Ramos (cell line): ENCODE data around the gene PXT1.
"Not testable (repeated sequence)": the region's sequence is repeated elsewhere in the genome, so short reads cannot be mapped to it uniquely, and the experiment has no call there.

Source experiments
- in situ Hi-C: fragments of 300-500 bp; cut with MboI; formaldehyde crosslinking; loops from one replicate; pipeline ENCODE4 v1.14.3; 2022; ENCODE audit warnings: low sequenced_read_pairs; ENCODE audit not compliant: unreplicated experiment

The PXT1 gene

DNA sequence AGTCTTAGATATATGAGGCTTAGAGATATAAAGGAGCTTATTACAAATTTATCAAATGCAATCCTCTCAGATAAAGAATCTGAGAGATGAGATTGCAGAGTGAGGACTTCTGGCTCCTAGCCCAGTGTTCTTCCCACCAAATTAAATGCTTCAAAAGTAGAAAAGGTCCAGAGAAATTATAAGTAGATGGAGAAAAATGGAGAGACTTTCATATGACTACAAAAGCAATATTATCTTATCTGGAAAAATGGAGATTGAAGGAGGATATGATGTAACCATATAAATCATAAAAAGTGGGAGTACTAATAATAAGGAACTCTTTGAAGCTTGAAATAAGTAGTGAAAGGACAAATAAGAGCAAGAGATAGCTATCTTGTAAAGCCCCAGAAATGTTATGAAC is 3.0 kb upstream of the PXT1 start:
- in situ Hi-C loops, result no loop called here

DNA sequence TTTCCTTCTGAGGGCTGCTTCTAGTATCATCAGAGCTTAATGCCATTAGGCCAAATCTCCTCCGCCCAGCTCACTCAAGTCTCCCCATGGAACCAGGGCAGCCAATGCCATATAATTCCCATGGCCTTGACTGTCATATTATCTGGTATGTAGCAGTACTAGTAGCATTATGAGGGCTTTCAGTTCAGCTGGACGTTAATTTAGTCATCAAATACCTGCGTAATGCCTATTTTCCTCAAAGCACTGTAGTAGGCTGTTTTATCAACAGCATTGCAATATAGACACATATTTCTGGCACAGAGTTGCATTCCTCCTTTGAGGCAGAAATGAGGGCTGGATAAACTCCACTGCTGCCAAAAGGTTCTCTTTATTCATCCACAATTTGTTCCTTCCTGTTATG is 1.8 kb upstream of the PXT1 start:
- in situ Hi-C loops, result no loop called here

DNA sequence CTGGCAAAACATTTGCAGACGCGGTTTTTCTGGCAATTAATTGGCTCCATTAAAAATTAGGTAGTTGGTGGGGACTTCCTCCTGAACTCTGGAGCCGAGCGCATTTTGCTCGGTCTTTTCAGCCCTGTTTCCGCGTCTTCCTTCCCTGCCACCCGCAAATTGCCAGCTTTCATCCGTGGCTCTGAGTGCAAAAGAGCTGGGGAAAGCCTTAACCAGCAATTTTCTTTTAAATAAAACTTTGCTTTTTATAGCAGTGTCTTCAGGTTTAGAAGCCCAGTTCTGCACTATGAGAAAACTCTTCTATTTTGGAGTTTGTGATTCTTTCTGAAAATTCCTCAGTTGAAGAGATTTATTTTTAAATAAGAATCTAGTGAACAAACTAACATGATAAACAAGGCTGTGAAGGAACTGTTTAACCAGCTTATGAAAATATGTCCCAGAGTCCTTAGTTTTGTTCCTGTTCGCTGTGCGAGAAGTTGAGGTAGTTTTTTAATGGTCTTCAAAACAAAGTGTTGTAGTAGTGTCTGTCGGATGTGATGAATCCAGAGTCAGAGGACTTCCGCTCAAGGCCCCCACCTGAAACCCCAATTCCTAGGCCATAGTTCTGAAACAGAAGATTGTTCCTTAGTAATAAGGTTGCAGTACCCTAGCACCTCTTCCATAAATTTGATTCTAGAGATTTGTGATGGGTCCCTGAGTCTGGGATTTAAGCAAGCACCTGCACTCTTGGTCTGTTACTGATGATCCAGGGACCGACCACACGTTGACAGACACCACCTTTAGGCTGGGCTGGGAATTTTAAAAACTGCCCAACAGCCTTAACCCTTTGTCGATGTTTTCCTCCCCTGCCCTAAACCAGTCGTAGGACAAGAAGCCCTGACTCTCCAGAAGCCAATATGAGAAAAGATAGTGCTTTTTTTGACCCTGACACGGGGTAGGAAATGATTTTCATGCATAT is 1.1 kb upstream of the PXT1 start:
- in situ Hi-C loops, result no loop called here

DNA sequence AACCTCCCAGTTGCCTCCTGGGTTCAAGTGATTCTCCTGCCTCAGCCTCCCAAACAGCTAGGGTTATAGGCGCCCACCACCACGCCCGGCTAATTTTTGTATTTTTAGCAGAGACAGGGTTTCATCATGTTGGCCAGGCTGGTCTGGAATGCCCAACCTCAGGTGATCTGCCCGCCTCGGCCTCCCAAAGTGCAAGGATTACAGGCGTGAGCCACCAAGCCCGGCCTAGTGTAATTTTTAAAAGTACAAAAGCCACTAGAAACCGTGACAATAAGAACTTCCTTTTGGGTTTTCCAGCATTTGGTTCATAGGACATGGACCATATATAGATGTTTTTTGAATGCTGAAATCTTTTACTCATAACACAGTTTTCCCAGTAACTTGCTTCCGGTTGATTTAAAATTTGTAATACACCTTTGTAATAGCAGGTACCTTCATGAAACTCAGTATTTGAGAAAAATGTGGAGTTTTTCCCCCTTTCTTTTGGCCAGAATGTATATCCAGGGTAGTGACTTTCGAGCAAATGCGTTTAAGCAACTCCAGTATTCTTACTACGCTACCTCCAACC is 467 bp downstream of the PXT1 start:
- in situ Hi-C loops, result no loop called here

DNA sequence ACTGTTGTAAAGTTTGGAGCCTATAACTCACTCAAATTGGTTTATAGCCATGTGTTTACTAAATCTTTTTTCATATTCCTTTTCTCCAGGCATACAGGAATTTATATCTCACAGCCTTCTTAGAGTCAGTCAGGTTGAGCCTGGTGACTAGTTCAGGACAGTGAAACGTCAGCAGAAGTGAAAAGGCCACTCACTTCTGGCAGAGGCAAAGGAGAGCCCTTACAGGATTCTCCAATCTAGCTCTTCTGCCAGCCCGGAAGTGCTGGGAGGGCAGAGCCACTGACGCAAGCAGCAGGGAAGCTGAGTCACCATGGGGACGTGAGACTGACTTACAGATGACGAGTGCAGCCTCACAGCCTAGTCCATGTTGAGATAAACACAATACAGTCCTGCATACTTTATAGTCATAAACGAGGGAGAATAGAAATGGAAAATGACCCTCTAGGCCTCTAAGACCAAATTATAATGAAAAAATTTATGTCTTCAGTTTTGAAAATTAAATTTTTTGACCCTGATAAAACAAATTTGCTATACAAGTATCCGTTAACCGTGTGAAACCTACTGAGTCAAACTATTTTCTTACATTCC is 1.3 kb downstream of the PXT1 start:
- in situ Hi-C loops, result no loop called here

DNA sequence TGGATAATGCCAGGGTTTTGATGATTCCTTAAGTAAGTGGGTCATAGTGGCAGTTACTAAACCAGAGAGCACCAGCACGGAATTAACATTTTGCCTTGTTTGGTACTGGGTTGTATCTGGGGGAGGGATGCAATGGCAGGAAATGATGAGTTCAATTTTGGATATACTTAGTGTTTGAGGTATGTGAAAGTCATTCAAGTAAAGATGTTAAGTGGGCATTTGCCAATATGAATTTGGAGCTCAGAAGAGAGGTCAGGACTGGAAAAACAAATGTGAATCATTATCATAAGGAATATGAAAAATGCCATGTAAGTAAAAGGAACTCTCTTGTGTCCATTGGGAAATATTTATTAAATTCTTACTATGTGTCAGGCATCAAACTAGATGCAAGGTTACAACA is 6.2 kb downstream of the PXT1 start:
- in situ Hi-C loops, result no loop called here

DNA sequence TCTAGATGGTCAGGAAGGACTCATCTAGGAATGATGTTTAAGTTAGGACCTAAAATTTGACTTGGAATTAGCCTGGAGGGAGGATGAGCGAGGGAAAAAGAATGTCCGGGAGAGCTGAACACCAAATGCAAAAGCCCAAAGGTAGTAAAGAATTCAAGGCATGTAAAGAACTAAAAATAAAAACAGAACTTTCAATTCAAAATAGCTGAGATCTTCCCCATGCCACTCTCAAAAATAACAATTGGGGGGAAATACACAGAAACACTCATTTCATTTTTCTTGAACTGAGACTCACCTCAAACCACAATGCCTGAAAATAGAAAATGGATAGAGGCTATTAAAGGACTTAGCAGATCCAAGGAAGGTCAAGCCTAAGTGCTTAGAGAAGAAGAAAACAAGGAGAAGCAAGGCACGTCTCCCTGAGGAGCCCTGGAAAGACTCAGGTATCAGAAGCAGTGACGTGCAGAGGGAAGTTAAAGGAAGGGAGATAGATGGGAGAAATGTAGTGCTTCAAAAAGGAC is 10.4 kb downstream of the PXT1 start:
- in situ Hi-C loops, result no loop called here

DNA sequence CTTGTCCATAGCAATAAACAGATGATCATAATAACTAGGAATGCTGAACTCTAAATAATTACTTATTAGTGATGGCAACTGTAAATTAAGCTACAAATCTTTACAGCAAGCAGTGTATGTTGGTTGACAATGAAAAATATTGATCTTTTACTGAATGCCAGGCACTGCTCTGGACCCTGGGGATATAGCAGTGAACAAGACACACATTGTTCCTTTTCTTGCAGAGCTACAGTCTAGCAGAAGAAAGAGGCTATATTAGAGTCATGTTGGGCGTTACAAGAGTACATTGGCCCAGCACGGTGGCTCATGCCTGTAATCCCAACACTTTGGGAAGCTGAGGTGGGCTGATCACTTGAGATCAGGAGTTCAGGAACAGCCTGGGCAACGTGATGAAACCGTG is 11.5 kb downstream of the PXT1 start:
- in situ Hi-C loops, result no loop called here

DNA sequence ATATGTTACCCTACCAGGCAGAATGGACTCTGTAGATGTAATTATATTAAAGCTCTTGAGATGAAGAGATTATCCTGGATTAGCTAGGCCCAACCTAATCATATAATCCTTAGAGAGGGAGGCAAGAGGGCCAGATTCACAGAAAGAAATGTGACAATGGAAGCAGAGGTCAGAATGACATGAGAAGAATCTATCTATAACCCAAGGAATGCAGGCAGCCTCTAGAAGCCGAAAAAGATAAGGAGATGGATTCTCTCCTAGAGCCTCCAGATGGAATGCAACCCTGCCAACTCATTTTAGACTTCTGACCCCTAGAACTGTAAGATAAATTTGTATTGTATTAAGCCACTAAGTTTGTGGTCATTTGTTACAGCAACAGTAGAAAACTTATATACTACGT is 12.3 kb downstream of the PXT1 start:
- in situ Hi-C loops, result no loop called here

DNA sequence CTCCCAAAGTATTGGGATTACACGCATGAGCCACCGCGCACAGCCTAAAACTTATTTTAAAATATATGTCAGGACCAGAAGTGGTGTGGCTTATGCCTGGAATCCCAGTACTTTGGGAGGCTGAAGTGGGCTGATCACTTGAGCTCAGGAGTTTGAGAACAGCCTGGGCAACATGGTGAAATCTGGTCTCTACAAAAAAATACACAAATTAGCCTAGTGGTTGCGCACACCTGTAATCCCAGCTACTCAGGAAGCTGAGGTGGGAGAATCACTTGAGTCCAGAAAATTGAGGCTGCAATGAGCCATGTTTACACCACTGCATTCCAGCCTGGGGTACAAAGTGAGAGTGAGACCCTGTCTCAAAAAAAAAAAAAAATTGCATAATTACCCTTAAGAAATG is 13.7 kb downstream of the PXT1 start:
- in situ Hi-C loops, result no loop called here

DNA sequence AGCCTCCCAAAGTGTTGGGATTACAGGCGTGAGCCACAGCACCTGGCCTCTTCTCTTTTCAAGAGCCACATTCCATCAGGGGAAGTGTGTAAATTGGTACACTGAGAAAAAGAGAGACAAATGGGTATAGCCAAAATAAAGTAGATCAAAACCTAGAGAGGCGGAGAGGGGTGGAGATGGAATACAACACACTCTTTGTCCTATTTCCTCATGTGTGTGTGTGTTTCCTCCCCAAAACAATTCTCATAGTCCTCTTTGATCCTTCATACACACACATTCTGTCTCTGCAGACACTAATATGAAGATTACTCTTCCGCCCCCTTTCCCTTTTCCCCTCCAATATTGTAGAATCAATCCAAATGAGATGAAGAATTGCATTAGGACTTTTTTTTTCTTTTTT is 16.0 kb downstream of the PXT1 start:
- in situ Hi-C loops, result no loop called here

DNA sequence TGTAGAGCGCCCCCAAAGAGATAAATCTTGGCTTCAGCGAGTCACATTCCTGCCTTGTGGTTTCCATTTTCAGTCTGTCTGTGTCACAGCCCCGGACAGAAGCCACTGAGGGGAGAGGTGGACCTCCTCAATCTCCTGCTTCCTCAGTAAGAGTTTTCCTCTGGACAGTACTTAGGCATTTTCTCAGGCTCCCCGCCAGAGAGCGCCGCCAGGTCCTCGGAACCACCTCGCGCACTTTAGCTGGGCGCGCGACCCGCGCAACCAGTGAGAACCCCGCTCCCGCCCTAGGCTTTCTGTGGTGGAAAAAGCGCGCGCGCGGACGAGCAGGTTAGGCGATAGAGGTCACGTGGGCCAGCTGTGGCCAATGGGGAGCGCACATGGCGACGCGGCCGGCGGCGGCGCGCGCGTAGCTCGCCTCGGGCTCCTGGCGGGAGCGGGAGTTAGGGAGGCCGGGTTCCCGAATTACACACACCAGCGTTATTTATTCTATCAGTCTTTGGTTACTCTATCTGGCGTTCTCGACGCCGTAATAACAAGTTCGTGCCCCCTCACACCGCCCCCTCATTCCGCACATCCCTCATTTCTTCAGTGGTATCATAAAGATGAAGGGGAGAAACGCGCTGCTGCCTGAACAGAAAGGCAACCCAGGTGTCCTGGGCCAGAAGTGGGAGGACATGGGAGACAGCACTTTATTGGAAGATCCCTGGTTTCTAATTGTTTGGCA is 19.4 kb downstream of the PXT1 start:
- in situ Hi-C loops, result no loop called here

DNA sequence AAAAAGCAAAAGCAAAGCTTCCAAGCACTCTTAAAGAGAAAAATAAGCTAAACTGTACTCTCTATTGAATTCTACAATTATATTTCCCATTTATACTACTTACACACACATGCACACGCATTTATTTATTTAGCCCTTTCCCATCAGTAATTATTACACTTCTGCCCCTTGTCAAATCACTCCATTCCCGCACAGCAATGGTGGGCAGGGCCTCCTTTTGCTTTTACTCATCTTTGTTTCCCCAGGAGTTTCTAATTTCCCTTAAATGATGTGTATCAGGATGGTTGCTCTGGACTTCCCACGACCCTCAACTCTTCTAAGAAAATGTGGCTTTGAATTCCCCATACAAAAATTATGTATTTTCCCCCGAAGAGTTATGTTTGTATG is 19.9 kb downstream of the PXT1 start:
- in situ Hi-C loops, result no loop called here

DNA sequence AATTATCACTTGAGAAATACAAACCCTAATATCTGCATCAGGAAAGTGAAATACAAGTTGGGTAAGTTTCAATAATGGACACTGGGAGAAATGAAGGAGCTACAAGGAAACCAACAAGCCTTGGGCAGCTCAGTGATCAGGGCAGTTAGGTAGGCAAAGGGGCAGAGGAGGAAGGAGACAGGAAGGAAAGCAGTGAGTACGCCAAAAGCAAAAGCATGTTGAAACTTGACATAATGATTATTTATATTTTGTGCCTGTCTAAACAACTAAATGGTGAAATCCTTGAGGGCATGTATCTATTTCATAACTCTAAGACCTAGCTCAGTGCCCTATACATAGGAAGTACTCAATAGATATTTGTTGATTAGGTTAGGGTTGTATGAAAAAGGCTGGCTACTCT is 23.3 kb downstream of the PXT1 start:
- in situ Hi-C loops, result no loop called here

DNA sequence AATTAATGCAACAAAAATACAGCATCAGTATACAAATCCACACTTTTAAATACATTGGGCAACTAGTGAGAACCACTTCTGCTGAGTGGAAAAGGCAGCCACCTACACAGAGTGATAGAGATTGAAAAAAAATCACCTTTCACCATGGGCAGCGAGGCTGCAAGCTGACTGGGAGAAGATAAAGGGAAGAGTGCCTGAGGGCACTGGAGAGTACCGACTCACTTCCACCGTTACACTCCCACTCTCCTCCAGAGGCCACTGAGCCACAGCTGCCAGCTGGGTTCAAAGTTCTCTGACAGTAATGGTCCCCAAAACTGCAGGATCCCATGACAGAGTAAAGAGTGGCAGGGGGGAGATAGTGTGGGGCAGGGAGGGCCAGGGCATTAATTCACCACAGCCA is 24.1 kb downstream of the PXT1 start:
- in situ Hi-C loops, result no loop called here

DNA sequence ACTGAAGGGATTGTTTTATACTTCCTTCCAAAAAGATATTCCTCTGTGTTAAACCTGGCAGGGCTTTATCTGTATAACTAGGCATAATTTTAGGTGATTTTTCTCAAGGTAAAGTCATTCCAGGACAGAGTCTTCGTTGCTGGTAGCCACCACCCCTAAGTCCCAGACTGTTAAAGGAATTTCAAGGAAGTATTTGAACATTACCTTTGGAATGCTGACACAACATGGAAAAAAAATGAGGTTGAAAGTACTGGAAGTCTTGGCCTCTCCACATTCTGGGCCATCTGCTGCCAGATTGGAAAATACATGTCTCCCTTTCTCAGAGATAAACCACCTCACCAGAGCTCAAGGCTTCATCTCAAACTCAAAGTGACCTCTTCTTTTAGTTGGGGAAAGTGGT is 28.2 kb downstream of the PXT1 start:
- in situ Hi-C loops, result no loop called here

DNA sequence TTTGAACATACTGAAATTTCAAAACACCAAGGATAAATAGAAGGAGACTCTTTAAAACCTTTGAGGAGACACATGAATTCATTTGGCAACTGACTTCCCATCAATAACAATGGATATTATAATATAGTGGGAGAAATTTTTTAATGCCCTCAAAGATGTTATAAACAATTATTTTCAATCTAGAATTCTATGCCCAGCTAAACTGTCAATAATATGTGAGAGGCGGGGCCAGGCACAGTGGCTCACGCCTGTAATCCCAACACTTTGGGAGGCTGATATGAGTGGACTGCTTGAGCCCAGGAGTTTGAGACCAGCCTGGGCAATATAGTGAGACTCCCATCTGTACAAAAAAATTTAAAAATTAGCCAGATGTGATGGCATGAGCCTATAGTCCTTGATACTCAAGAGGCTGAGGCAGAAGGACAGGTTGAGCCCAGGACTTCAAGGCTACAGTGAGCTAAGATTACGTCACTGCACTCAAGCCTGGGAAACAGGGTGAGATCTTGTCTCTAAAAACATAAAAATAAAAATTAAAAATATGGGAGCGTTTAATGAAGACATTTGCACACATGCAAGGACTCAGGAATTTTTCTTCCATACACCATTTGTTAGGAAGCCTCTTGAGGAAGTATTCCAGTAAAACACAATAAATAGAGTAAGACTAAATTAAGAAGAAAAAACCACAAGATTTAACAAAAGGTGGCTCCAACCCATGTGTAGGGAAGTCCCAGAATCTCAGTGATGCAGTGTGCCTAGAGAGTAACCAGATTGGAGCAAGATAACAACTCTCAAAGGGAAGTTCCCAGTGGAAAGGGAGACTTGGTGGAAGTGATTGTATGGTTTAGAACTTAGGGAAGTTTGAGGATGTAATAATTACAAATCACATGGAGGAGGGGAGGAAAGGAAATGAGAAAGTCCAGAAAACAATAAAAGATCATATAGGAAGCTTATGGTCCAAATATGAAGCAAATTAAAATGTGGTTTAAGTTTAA is 28.9 kb downstream of the PXT1 start:
- in situ Hi-C loops, result no loop called here

DNA sequence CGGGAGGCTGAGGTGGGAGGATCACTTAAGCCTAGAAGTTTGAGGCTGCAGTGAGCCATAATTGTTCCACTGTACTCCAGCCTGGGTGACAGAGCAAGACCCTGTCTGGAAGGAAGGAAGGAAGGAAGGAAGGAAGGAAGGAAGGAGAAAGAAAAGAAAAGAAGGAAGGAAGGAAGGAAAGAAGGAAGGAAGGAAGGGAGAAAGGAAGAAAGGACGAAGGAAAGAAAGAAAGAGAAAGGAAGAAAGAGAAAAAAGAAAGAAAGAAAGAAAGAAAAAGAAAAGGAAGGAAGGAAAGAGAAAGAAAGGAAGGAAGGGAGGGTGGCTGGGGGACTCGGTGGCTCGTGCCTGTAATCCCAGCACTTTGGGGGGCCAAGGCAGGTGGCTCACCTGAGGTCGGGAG is 32.9 kb downstream of the PXT1 start:
- in situ Hi-C loops, result not testable (repeated sequence)

DNA sequence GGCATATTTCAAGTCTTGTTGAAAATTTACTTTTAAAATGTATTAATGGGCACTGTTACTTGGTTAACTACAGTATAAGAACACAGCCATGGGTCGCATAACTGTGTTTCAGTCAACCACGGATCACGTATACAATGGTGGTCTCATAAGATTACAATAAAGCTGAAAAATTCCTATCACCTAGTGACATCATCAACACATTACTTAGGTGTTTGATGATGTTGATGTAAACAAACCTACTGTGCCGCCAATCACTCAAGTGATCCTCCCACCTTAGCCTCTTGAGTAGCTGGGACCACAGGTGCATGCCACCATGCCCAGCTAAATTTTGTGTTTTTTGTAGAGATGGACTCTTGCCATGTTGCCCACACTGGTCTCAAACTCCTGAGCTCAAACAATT is 38.5 kb downstream of the PXT1 start:
- in situ Hi-C loops, result no loop called here

DNA sequence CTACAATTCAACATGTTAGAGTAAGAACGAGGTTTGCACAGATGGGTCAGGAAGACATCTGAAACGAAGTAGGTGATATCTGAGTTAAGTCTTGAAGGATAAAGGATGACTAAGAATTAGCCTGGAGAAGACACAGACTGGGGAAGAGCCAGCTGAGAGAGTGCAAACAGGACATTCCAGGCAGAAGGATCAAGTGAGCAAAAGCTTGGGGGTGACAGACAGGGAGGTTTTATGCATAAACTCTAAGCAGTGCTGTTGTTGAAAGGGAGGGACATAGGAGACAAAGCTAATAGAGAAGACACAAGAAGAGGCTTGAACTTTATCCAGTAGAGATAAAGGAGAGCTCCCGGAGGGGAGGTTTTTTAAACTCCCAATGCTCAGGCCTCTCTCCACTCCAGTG is 40.2 kb downstream of the PXT1 start:
- in situ Hi-C loops, result no loop called here
